GM12878 (cell line): Measurements from ENCODE around the gene S1PR2. TPM values are rescaled to one million over a fixed set of nuclear protein-coding genes. Genes with fewer than 3 reads are reported as not detected.

Source experiments
- ATAC-seq: fragments of 200-7000 bp; cut with Tn5 transposase; 3 replicates; pipeline ENCODE4 v1.9.1; 2020; ENCODE audit warnings: mild to moderate bottlenecking, moderate library complexity
- BruUV-seq: library from RNA; stranded (reverse); fragments of 400-500 nt; replicated peaks from 2 replicates; lab custom pipeline; 2021; lab: Mats Ljungman, UMichigan
- CTCF ChIA-PET: fragments of 300-600 bp; sonication (Branson Sonifier 250); formaldehyde crosslinking; extraction: SDS; loops from one replicate; lab custom pipeline; 2021; ENCODE audit warnings: inconsistent platforms; lab: Yijun Ruan, JAX
- POLR2A ChIA-PET: fragments of 350-600 bp; formaldehyde crosslinking; extraction: SDS; loops from one replicate; lab custom pipeline; 2021; ENCODE audit warnings: inconsistent platforms; lab: Charles Lee
- RAD21 ChIA-PET: fragments of 300-600 bp; sonication (Branson Sonifier 250); formaldehyde crosslinking; loops from one replicate; lab custom pipeline; 2023; ENCODE audit warnings: antibody characterized with exemption; ENCODE audit not compliant: unreplicated experiment; lab: Charles Lee
- SMC1A ChIA-PET: fragments of 300-600 bp; sonication (Branson Sonifier 250); formaldehyde crosslinking; loops from one replicate; lab custom pipeline; 2023; ENCODE audit not compliant: unreplicated experiment, uncharacterized antibody; lab: Charles Lee
- DNase-seq: peaks from one replicate; pipeline ENCODE4 v3.0.0-alpha.2; 2011; ENCODE audit warnings: low read depth, low spot score
- FAIRE-seq: peaks from 3 replicates; lab custom pipeline; 2011; peaks lifted over from hg19 to GRCh38; lab: Jason Lieb, UNC
- H2AFZ ChIP-seq: 2 replicates; pipeline ENCODE4 v1.6.0; 2011; ENCODE audit warnings: low read depth, low read length, control low read depth; ENCODE audit not compliant: control insufficient read depth
- H3K27ac ChIP-seq: 2 replicates; pipeline ENCODE4 v1.5.1; 2011; ENCODE audit warnings: control low read depth; ENCODE audit not compliant: control insufficient read depth, insufficient read depth
- H3K27me3 ChIP-seq, 2 experiments: replicated peaks in 1 of 2; 2 replicates each; pipeline versions ENCODE4 v1.6.0 to v1.6.1; 2011; ENCODE audit warnings: low read length in 1 of 2; ENCODE audit not compliant: control insufficient read depth in 2 of 2, insufficient read depth in 2 of 2
- H3K36me3 ChIP-seq, 2 experiments: 2 replicates each; pipeline ENCODE4 v1.5.1; 2011; ENCODE audit warnings: low read length in 1 of 2; ENCODE audit not compliant: control insufficient read depth in 2 of 2, insufficient read depth in 2 of 2
- H3K4me1 ChIP-seq: 2 replicates; pipeline ENCODE4 v1.6.1; 2011; ENCODE audit warnings: mild to moderate bottlenecking, low read length, moderate library complexity, mixed read lengths; ENCODE audit not compliant: control insufficient read depth, insufficient read depth
- H3K4me2 ChIP-seq: 2 replicates; pipeline ENCODE4 v1.6.0; 2011; ENCODE audit warnings: control low read depth; ENCODE audit not compliant: control insufficient read depth, insufficient read depth
- H3K4me3 ChIP-seq: fragments of 200-600 bp; sonication (generic); 2 replicates; pipeline ENCODE4 v1.5.1; 2016
- H3K79me2 ChIP-seq: 2 replicates; pipeline ENCODE4 v1.6.0; 2011; ENCODE audit warnings: low read length; ENCODE audit not compliant: control insufficient read depth, insufficient read depth
- H3K9ac ChIP-seq: 2 replicates; pipeline ENCODE4 v1.8.0; 2011; ENCODE audit warnings: low read length, control low read depth, mixed read lengths; ENCODE audit not compliant: control insufficient read depth, insufficient read depth
- H3K9me3 ChIP-seq: replicated peaks from 3 replicates; pipeline ENCODE4 v1.5.1; 2011; ENCODE audit warnings: mild to moderate bottlenecking, low read length; ENCODE audit not compliant: control insufficient read depth, insufficient read depth
- H4K20me1 ChIP-seq: 2 replicates; pipeline ENCODE4 v1.6.0; 2011; ENCODE audit not compliant: control insufficient read depth, insufficient read depth
- CBFB ChIP-seq: IDR thresholded peaks from 2 replicates; pipeline ENCODE4 v1.6.1; 2016; ENCODE audit warnings: antibody characterized with exemption, low read depth
- CBX5 ChIP-seq: sonication (generic); IDR thresholded peaks from 2 replicates; pipeline ENCODE4 v1.6.1; 2016; ENCODE audit warnings: low read depth, moderate library complexity, mild to moderate bottlenecking, inconsistent platforms
- CHD1 ChIP-seq: IDR thresholded peaks from 2 replicates; pipeline ENCODE4 v1.6.1; 2012; ENCODE audit warnings: low read depth, low read length, improper control_type of control experiment
- HCFC1 ChIP-seq: fragments of 150-350 bp; IDR thresholded peaks from 2 replicates; pipeline ENCODE4 v1.6.1; 2014; ENCODE audit warnings: low read length
- IKZF1 ChIP-seq: fragments of 450-650 bp; conservative IDR thresholded peaks from 2 replicates; pipeline ENCODE4 v1.6.1; 2017; ENCODE audit warnings: antibody characterized with exemption, mild to moderate bottlenecking
- MEF2A ChIP-seq: IDR thresholded peaks from 2 replicates; pipeline ENCODE4 v1.6.1; 2011; ENCODE audit warnings: low read depth, mild to moderate bottlenecking, low read length, moderate library complexity; ENCODE audit not compliant: insufficient read depth
- MXI1 ChIP-seq: fragments of 150-350 bp; IDR thresholded peaks from 2 replicates; pipeline ENCODE4 v1.6.1; 2011; ENCODE audit warnings: low read depth, mild to moderate bottlenecking, inconsistent platforms, low read length, improper control_type of control experiment
- PAX5 ChIP-seq: IDR thresholded peaks from 2 replicates; pipeline ENCODE4 v1.6.1; 2011; ENCODE audit warnings: low read depth, low read length, borderline replicate concordance
- POLR2AphosphoS2 ChIP-seq: IDR thresholded peaks from 2 replicates; pipeline ENCODE4 v1.6.1; 2011; ENCODE audit warnings: low read depth, mild to moderate bottlenecking, low read length, improper control_type of control experiment, moderate library complexity
- ZNF274 ChIP-seq: IDR thresholded peaks from one replicate; pipeline ENCODE4 v1.8.0; 2011; ENCODE audit not compliant: insufficient read length, insufficient read depth
- WGBS: methylation state at CpG from one replicate; pipeline ENCODE4 v1.1.6; 2016; ENCODE audit warnings: low lambda C conversion rate; ENCODE audit not compliant: insufficient replicate concordance, insufficient coverage; ENCODE audit errors: missing lambda C conversion rate; 5-methylcytosine and 5-hydroxymethylcytosine counted together
- in situ Hi-C: fragments of 300-500 bp; cut with MboI; formaldehyde crosslinking; loops from 9 replicates; pipeline ENCODE4 v1.14.3; 2018; ENCODE audit warnings: mixed read lengths
- intact Hi-C: fragments of 100-400 bp; cut with micrococcal nuclease; formaldehyde crosslinking; loops from one replicate; pipeline ENCODE4 v1.14.2; 2022; ENCODE audit not compliant: unreplicated experiment
- polyA plus RNA-seq, 11 experiments: library from polyadenylated mRNA; depleted of rRNA in 4 of 11; unstranded in 6 of 11; stranded (reverse) in 5 of 11; fragments of >200 nt; fragmentation: Nextera tagmentation in 4 of 11; fragmentation: Illumina TruSeq in 1 of 11; extraction: Ambion mirVana in 4 of 11; extraction: Trizol in 1 of 11; gene quantifications; 1 replicate in 1 of 11; 2 replicates in 10 of 11; pipeline versions ENCODE4 v1.2.1 to v1.2.3, GENCODE V29; 2011 to 2016; ENCODE audit warnings: inconsistent platforms in 2 of 11, missing spikeins in 2 of 11, low read depth in 1 of 11
- total RNA-seq, 4 experiments: library from RNA; depleted of rRNA in 3 of 4; stranded (reverse); fragments of >200 nt in 3 of 4; fragmentation: Illumina TruSeq in 1 of 4; extraction: Trizol in 1 of 4; gene quantifications; 2 replicates each; pipeline versions ENCODE4 v1.2.1 to v1.2.3, GENCODE V29; 2013 to 2021
- TF ChIP-seq, protein P1 (sequence below): fragments of 450-650 bp; IDR thresholded peaks from 2 replicates; pipeline ENCODE4 v1.6.1; 2017; ENCODE audit warnings: mild to moderate bottlenecking, low read depth, inconsistent platforms; ENCODE audit not compliant: poor library complexity, severe bottlenecking
- TF ChIP-seq, protein P2 (sequence below), 3 experiments: IDR thresholded peaks in 2 of 3; conservative IDR thresholded peaks in 1 of 3; 2 replicates each; pipeline ENCODE4 v1.5.1; 2011; ENCODE audit warnings: low read depth in 3 of 3, low read length in 3 of 3, mild to moderate bottlenecking in 3 of 3, control low read depth in 2 of 3, moderate library complexity in 2 of 3, inconsistent platforms in 1 of 3, mixed read lengths in 1 of 3; ENCODE audit not compliant: control insufficient read depth in 2 of 3, insufficient read depth in 1 of 3; ENCODE audit errors: extremely low read depth in 1 of 3
- TF ChIP-seq, protein P3 (sequence below): fragments of 450-650 bp; IDR thresholded peaks from 2 replicates; pipeline ENCODE4 v1.6.1; 2016; ENCODE audit warnings: mild to moderate bottlenecking
- TF ChIP-seq, protein P4 (sequence below): fragments of 450-650 bp; formaldehyde crosslinking; IDR thresholded peaks from 2 replicates; pipeline ENCODE4 v1.5.0; 2022; ENCODE audit warnings: mild to moderate bottlenecking, missing genetic modification characterization

The S1PR2 gene
- total and polyA plus RNA-seq, 10 of the 15 experiments (the other 5 are each of a cell fraction or from before 2014, with no cell fraction given), result 4.9 to 26.8 (median 11.6) TPM

DNA sequence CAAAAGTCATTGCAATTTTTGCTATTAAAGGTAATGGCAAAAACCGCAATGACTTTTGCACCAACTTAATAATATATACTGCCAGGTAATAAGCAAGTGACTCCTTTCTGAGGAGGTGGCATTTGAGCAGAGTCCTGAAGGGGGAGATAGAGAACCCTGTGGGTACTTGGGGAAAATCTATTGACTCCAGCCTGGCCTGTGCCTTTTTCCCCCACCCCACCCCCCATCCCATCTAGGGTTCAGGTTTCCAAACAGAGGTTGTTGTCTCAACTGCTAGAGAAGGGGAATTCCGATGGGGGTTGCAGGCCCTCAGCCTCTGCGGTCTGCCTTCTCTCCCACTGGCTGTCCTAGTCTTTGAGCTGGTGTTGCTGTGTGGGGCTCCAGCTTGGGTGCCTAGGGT, 11.5 kb downstream of the S1PR2 start:
- H2AFZ ChIP-seq, result peak overlapping the region; percentile 23; the same call in 1 of the 2 replicates
- H3K4me2 ChIP-seq, result peak overlapping the region; percentile 69
- H3K4me3 ChIP-seq, result no peak overlapping the region
- H3K36me3 ChIP-seq, result peaks cover 4 to 10% of the 10 kb centered on the region in 2 experiments; a peak in 3 of 4 replicates
- ChIA-PET RAD21 (interaction anchor here (0.7 to 4.6 kb wide), 12 partner anchors 9 to 289 kb away, joined by 3 to 47 read pairs (median 4); partner anchors contain the start of genes DNMT1 and S1PR2), SMC1A (interaction anchor here (0.6 to 3.4 kb wide), 12 partner anchors 16 to 154 kb away, joined by 3 to 30 read pairs (median 3); no protein-coding TSS in a partner anchor), CTCF (interaction anchor here (0.6 to 5.3 kb wide), 11 partner anchors 8 to 297 kb away, joined by 3 to 56 read pairs (median 5); no protein-coding TSS in a partner anchor), POLR2A (interaction anchor here (0.6 to 2.1 kb wide), 17 partner anchors 9 to 346 kb away, joined by 3 to 11 read pairs (median 3); partner anchors contain the start of gene KRI1)
- peak overlapping the region; percentile 64 for H3K9ac ChIP-seq
- H4K20me1 ChIP-seq, result no peaks in the 10 kb centered on the region
- no peaks in the 10 kb centered on the region; the same call in 2 of the 3 replicates for H3K9me3 ChIP-seq
- BruUV-seq, result no TSS peak
- DNase-seq (peak; percentile 88), FAIRE-seq (peak; percentile 93), ATAC-seq (peak; percentile 87)
- H3K4me1 ChIP-seq, result peaks cover 42% of the 10 kb centered on the region
- no peaks in the 10 kb centered on the region for H3K27me3 ChIP-seq
- 3% methylated on average over 3 of the region's 3 CpGs for WGBS
- peaks cover 18% of the 10 kb centered on the region for H3K79me2 ChIP-seq
- intact Hi-C loops, result loop anchor here (1.0 kb wide), 1 partner anchor 32 kb away; no protein-coding TSS in a partner anchor
- in situ Hi-C loops, result no loop called here
- H3K27ac ChIP-seq, result peak overlapping the region; percentile 92
- TF ChIP-seq, protein P1, sequence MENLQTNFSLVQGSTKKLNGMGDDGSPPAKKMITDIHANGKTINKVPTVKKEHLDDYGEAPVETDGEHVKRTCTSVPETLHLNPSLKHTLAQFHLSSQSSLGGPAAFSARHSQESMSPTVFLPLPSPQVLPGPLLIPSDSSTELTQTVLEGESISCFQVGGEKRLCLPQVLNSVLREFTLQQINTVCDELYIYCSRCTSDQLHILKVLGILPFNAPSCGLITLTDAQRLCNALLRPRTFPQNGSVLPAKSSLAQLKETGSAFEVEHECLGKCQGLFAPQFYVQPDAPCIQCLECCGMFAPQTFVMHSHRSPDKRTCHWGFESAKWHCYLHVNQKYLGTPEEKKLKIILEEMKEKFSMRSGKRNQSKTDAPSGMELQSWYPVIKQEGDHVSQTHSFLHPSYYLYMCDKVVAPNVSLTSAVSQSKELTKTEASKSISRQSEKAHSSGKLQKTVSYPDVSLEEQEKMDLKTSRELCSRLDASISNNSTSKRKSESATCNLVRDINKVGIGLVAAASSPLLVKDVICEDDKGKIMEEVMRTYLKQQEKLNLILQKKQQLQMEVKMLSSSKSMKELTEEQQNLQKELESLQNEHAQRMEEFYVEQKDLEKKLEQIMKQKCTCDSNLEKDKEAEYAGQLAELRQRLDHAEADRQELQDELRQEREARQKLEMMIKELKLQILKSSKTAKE, result peak; percentile 63
- TF ChIP-seq POLR2AphosphoS2 (peak; percentile 14; the same call in 1 of the 2 replicates), CBFB (peak; percentile 72; the same call in 1 of the 2 replicates), MEF2A (peak; percentile 79), MXI1 (no peak), IKZF1 (peak; percentile 82), HCFC1 (no peak), CBX5 (peak; percentile 89), ZNF274 (no peak), PAX5 (peak; percentile 85; the same call in 1 of the 2 replicates), CHD1 (no peak)
- TF ChIP-seq, protein P2, sequence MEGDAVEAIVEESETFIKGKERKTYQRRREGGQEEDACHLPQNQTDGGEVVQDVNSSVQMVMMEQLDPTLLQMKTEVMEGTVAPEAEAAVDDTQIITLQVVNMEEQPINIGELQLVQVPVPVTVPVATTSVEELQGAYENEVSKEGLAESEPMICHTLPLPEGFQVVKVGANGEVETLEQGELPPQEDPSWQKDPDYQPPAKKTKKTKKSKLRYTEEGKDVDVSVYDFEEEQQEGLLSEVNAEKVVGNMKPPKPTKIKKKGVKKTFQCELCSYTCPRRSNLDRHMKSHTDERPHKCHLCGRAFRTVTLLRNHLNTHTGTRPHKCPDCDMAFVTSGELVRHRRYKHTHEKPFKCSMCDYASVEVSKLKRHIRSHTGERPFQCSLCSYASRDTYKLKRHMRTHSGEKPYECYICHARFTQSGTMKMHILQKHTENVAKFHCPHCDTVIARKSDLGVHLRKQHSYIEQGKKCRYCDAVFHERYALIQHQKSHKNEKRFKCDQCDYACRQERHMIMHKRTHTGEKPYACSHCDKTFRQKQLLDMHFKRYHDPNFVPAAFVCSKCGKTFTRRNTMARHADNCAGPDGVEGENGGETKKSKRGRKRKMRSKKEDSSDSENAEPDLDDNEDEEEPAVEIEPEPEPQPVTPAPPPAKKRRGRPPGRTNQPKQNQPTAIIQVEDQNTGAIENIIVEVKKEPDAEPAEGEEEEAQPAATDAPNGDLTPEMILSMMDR (IDR thresholded peaks at IDR 0.05 in 2 of 3, conservative IDR thresholded peaks at IDR 0.05 in 1 of 3; ENCODE audit: control insufficient read depth in 2 of 3, extremely low read depth in 1 of 3, insufficient read depth in 1 of 3, low read depth in 3 of 3, low read length in 3 of 3), result peak; percentile 71 to 73 (median 73)
- TF ChIP-seq, protein P3, sequence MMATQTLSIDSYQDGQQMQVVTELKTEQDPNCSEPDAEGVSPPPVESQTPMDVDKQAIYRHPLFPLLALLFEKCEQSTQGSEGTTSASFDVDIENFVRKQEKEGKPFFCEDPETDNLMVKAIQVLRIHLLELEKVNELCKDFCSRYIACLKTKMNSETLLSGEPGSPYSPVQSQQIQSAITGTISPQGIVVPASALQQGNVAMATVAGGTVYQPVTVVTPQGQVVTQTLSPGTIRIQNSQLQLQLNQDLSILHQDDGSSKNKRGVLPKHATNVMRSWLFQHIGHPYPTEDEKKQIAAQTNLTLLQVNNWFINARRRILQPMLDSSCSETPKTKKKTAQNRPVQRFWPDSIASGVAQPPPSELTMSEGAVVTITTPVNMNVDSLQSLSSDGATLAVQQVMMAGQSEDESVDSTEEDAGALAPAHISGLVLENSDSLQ, result no peak
- TF ChIP-seq, protein P4, sequence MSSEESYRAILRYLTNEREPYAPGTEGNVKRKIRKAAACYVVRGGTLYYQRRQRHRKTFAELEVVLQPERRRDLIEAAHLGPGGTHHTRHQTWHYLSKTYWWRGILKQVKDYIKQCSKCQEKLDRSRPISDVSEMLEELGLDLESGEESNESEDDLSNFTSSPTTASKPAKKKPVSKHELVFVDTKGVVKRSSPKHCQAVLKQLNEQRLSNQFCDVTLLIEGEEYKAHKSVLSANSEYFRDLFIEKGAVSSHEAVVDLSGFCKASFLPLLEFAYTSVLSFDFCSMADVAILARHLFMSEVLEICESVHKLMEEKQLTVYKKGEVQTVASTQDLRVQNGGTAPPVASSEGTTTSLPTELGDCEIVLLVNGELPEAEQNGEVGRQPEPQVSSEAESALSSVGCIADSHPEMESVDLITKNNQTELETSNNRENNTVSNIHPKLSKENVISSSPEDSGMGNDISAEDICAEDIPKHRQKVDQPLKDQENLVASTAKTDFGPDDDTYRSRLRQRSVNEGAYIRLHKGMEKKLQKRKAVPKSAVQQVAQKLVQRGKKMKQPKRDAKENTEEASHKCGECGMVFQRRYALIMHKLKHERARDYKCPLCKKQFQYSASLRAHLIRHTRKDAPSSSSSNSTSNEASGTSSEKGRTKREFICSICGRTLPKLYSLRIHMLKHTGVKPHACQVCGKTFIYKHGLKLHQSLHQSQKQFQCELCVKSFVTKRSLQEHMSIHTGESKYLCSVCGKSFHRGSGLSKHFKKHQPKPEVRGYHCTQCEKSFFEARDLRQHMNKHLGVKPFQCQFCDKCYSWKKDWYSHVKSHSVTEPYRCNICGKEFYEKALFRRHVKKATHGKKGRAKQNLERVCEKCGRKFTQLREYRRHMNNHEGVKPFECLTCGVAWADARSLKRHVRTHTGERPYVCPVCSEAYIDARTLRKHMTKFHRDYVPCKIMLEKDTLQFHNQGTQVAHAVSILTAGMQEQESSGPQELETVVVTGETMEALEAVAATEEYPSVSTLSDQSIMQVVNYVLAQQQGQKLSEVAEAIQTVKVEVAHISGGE (CRISPR knock-in tag), result no peak
